Measurements from ENCODE around the gene CPAMD8.

DNA sequence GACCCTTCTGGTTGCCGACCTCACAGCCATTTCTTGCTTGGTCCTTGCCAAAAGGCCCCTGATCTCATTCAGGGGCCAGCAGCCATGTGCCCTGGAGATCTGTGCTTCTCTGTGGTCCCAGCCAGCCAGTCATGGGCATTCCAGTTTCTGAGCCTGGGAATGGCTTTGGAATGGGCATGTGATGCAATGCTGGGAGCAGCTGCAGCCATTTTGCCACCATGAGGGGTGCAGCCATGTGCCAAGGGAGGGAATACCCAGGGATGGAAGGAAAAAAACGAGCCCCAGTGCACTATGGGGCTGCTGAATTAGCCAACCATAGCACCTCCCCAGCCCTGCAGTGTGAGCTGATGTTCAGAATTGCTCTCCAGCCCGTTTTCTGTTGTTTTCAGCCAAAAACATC, 111.5 kb downstream of the CPAMD8 start:
- TF ChIP-seq JUN (IDR thresholded peaks at IDR 0.05; ENCODE audit: borderline replicate concordance, low read depth, low read length) = no peak
- TF ChIP-seq JUN (CRISPR knock-in tag; IDR thresholded peaks at IDR 0.05; ENCODE audit: borderline replicate concordance) = no peak
- TF ChIP-seq, protein P1, sequence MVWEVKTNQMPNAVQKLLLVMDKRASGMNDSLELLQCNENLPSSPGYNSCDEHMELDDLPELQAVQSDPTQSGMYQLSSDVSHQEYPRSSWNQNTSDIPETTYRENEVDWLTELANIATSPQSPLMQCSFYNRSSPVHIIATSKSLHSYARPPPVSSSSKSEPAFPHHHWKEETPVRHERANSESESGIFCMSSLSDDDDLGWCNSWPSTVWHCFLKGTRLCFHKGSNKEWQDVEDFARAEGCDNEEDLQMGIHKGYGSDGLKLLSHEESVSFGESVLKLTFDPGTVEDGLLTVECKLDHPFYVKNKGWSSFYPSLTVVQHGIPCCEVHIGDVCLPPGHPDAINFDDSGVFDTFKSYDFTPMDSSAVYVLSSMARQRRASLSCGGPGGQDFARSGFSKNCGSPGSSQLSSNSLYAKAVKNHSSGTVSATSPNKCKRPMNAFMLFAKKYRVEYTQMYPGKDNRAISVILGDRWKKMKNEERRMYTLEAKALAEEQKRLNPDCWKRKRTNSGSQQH (CRISPR knock-in tag; IDR thresholded peaks at IDR 0.05) = no peak
- no peak for TF ChIP-seq POLR2A (conservative IDR thresholded peaks at IDR 0.05)
- no peak for TF ChIP-seq NFYB (IDR thresholded peaks at IDR 0.05; ENCODE audit: extremely low read depth, insufficient read length)
- TF ChIP-seq PKNOX1 (IDR thresholded peaks at IDR 0.05) = no peak
